ENCODE data around the gene KLHL29.

Gene KLHL29

GRCh38 chr2:23423873-23424680, 39.1 kb downstream of the KLHL29 start:
- TF ChIP-seq ZFX (IDR thresholded peaks at IDR 0.05), result no peak
- TF ChIP-seq, protein P1, sequence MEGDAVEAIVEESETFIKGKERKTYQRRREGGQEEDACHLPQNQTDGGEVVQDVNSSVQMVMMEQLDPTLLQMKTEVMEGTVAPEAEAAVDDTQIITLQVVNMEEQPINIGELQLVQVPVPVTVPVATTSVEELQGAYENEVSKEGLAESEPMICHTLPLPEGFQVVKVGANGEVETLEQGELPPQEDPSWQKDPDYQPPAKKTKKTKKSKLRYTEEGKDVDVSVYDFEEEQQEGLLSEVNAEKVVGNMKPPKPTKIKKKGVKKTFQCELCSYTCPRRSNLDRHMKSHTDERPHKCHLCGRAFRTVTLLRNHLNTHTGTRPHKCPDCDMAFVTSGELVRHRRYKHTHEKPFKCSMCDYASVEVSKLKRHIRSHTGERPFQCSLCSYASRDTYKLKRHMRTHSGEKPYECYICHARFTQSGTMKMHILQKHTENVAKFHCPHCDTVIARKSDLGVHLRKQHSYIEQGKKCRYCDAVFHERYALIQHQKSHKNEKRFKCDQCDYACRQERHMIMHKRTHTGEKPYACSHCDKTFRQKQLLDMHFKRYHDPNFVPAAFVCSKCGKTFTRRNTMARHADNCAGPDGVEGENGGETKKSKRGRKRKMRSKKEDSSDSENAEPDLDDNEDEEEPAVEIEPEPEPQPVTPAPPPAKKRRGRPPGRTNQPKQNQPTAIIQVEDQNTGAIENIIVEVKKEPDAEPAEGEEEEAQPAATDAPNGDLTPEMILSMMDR (conservative IDR thresholded peaks at IDR 0.05), result no peak
- no peak overlapping the region for H3K27ac ChIP-seq

DNA sequence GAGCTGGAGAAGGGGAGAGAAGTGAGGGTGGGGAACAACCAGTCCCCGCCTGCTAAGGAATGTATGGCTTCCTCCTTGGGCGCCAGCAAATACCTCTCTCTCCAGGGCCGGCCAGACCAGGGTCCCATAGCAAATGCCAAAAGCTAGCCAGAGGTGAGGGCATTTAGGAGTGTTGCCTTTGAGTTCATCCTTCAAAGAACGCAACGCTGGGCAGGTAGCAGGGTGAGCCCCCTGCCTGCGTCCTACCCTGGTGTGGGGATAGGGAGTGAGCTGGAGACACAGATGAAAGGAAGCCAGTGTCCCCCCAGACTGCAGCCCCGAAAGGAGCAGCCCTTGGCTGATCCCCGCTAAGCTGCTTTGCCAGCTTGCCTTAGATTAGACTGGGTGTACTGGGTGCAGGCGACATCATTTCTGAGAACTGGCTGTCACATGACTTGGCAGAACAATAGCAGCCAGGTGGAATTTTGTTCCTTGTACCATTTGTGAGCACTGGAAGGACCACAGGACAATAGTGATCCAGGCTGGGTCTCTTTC, 40.4 kb downstream of the KLHL29 start:
- TF ChIP-seq, protein P1 (conservative IDR thresholded peaks at IDR 0.05), result no peak
- no peak for TF ChIP-seq ZFX (IDR thresholded peaks at IDR 0.05)
- H3K27ac ChIP-seq, result no peak overlapping the region

DNA sequence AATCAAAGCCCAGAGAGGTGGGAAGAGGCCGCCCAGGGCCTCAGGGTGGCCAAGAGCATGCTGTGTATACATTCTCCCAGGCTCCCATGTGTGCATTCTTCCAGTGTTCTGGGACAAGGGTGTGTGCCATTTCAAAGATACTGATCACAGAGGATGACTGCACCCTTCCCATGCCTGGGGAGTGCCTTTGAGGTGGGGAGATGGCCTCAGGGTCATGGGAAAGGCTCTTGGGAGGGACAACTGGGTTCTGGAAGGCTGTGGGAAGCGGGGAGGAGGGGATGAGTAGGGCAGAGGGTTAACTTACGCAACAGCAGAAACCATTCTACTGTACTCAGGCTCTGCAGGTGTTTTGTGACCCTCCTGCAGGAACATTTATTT, 40.9 kb downstream of the KLHL29 start:
- TF ChIP-seq, protein P1 (conservative IDR thresholded peaks at IDR 0.05), result no peak
- TF ChIP-seq ZFX (IDR thresholded peaks at IDR 0.05), result no peak
- no peak overlapping the region for H3K27ac ChIP-seq

- TF ChIP-seq, protein P1 (conservative IDR thresholded peaks at IDR 0.05), result no peak
- no peak for TF ChIP-seq ZFX (IDR thresholded peaks at IDR 0.05)
- no peak overlapping the region for H3K27ac ChIP-seq
These were observed 41.4 kb downstream of the KLHL29 start for GRCh38 chr2:23426263-23426905.

DNA sequence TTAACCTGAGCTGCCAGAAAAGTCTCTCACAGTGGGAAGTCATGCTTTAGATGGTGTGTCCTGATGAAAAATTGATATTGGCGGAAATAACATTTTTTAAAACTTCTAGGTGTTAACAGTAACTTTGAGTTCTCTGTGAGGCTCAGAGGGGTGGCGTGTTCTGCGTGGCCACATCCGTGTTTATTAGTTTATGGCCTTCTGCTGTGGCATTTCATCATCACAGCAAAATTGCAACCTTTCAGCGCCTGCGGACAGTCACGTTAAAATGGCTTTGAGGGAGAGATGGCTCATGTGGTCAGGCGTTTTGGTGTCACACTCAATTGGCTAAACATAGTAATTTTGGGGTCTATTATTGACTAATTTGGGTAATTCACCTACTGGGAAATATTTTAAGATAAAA, 42.4 kb downstream of the KLHL29 start:
- no peak for TF ChIP-seq ZFX (IDR thresholded peaks at IDR 0.05)
- TF ChIP-seq, protein P1 (conservative IDR thresholded peaks at IDR 0.05), result no peak
- no peak overlapping the region for H3K27ac ChIP-seq

GRCh38 chr2:23427976-23428375, 43.0 kb downstream of the KLHL29 start:
- TF ChIP-seq, protein P1 (conservative IDR thresholded peaks at IDR 0.05), result no peak
- TF ChIP-seq ZFX (IDR thresholded peaks at IDR 0.05), result no peak
- H3K27ac ChIP-seq, result no peak overlapping the region

DNA sequence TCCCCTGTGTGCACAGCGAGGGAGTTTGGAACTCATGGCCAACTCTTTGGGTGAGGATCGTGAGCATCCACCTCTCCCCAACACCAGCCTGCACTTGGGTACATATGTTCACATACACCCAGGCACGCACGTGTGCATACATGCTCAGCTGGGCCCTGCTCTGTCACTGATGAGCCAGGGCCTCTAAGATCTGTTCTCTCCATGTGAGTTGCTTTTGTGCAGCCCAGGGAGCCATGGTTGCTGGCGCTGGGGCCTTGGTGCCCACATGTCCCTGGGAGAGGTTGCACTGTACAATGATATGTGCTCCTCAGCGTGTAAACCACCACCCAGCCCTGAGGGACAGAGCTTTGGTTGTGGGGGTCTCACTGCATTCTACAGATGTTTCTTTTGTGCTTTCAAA, 44.1 kb downstream of the KLHL29 start:
- TF ChIP-seq, protein P1 (conservative IDR thresholded peaks at IDR 0.05), result no peak
- no peak for TF ChIP-seq ZFX (IDR thresholded peaks at IDR 0.05)
- H3K27ac ChIP-seq, result no peak overlapping the region
